Measurements from ENCODE around the gene NDRG3. TPM values are rescaled to one million over a fixed set of nuclear protein-coding genes. Genes with fewer than 3 reads are reported as not detected.

NDRG3 gene
- total and polyA plus RNA-seq, 8 donors: 7.0 to 16.9 (median 9.1) TPM

DNA sequence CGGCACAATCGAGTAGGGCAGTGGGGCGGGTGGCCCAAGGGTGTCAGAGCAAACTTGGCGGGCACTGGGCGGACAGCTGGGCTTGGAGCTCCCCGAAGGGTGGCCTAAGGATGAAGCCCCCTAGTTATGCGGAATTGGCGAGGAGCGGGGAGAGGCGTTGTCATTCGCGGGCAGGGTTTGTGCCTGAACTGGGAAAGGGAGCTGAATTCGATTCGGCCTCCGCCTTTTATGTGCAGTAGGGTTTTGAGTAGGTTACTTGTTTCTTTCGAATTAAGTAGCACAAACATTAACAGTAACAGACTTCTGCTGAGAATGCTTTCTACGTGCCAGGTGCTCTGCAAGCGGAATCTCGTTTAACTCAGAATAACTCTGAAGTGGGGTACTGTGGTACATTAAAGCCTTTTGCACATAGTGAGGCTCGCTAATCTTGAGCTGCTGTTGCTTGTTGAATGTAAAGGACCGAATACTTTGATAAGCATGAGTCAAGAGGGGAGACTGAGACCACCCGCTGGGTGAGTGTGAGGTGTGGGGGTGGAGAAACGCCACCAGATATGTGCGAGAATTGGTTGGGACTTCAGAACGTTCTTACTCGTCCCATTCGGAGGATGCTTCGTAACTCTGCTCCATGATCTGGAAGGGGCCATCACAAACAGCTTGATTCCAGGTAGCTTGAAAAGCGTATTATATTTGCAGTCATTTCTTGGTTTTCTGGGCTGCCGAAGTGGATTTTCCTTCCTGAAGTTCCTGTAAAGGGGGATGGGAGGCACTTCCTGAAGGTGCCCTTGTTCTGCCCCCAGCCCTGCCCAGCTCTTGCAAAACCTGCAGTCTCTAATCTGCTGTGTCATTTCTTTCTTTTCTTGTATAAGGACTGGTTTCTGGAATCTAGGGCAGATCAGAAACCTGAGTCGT, 139.5 kb downstream of the NDRG3 start:
- DNase-seq (peak in 1 of 6 donors; percentile 31), FAIRE-seq (no peak), ATAC-seq (no peak)
- no peaks in the 10 kb centered on the region for H3K9me3 ChIP-seq
- WGBS, 2 donors: 1% methylated on average over 31 of the region's 31 CpGs
- peaks cover 6 to 22% (median 15%) of the 10 kb centered on the region in 3 donors for H3K36me3 ChIP-seq
- peak overlapping the region; percentile 69 to 88 (median 78) for H3K27ac ChIP-seq
- peak overlapping the region; percentile 96 to 100 (median 98) for H3K4me3 ChIP-seq
- H3K4me1 ChIP-seq: peaks cover 0 to 15% (median 0%) of the 10 kb centered on the region in 3 donors
- TF ChIP-seq CTCF (IDR thresholded peaks at IDR 0.05): no peak
- intact Hi-C loops (cut with DNase I): no loop called here
- no peaks in the 10 kb centered on the region for H3K27me3 ChIP-seq

DNA sequence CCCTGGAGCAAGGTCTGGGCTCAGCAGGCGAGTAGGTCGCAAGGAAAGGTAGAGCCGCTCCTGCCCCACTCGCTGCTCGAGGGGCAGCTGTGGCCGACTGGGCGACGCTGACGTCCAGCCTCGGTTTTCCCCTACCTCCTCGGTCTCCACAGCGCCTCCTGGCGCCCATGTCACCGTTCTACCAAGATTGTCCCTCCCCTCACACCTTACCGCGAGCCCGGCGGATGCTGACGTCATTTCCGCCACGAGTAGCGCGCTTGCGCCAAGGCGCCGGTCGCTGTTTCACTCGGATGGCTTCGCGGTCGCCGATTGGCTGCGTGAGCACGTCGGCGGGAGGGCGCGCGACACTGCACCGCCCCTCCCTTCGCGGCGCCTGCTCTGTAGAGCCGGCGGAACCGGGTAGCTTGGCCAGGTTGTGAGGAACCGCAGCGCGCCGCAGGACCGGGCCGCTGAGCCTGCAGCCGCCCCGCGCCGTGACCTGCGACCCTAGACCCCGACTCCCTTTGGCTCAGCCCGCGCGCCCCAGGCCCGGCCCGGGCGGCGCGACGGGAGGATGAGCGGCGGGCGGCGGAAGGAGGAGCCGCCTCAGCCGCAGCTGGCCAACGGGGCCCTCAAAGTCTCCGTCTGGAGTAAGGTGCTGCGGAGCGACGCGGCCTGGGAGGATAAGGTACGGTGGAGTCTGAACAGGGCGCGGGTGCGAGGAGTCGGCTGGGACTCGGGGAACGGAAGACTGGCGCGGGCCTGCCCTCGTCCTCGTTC, 140.3 kb downstream of the NDRG3 start, which contains the start of gene RAB5IF:
TSS of gene RAB5IF (plus strand) at position 381 of the 759 bp plus-strand sequence. CDS start at position 554, 173 bp downstream.
- ATAC-seq (peak; percentile 96 to 97 (median 96)), FAIRE-seq (peak; percentile 80), DNase-seq (peak; percentile 97 to 100 (median 100))
- peak within 1 kb of the TSS; percentile 96 to 100 (median 98) for H3K4me3 ChIP-seq
- H3K27me3 ChIP-seq: no peaks in the 10 kb centered on the region
- H3K36me3 ChIP-seq: peaks cover 3 to 21% (median 9%) of the 10 kb centered on the region in 3 donors
- intact Hi-C loops (cut with DNase I): no loop called here
- peaks cover 0 to 15% (median 0%) of the 10 kb centered on the region in 3 donors for H3K4me1 ChIP-seq
- H3K27ac ChIP-seq: peak within 1 kb of the TSS; percentile 77 to 88 (median 84)
- peak; percentile 73 to 94 (median 86) for TF ChIP-seq CTCF (IDR thresholded peaks at IDR 0.05)
- WGBS, 2 donors: 0% methylated on average over 86 to 90 of the region's 90 CpGs
- no peaks in the 10 kb centered on the region for H3K9me3 ChIP-seq

DNA sequence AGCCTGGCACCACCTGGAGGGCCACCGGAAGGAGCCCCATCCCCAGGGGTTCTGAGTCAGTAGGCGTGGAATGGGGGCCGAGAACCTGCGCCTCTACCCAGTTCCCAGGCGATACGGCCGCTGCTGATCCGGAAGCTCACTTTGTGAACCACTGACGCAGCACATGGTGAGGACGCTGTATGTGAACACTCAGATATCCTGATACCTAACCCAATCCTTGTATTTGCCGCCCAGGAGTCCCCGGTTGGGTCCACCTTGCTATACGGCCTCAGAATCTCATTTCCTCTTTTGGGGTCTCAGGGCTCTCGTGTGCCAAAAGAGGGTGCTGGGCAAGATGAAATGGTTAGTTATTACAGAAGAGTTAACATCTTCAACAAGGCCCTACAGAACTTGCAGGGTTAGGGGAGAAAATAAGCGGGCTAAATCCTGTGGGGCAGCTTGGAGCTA, 140.9 kb downstream of the NDRG3 start:
- DNase-seq (peak in 5 of 6 donors; percentile 25 to 59 (median 40)), FAIRE-seq (no peak), ATAC-seq (peak in 3 of 4 donors; percentile 4 to 17 (median 17))
- intact Hi-C loops (cut with DNase I): no loop called here
- Histone ChIP-seq H3K4me1 (peaks cover 0 to 15% (median 0%) of the 10 kb centered on the region in 3 donors), H3K9me3 (no peaks in the 10 kb centered on the region), H3K36me3 (peaks cover 3 to 15% (median 7%) of the 10 kb centered on the region in 3 donors), H3K27me3 (no peaks in the 10 kb centered on the region), H3K4me3 (peak overlapping the region in 2 of 4 donors; percentile 96 to 98), H3K27ac (peak overlapping the region; percentile 67 to 88 (median 84))
- WGBS, 2 donors: 46 to 51% methylated on average over 15 of the region's 15 CpGs
- TF ChIP-seq CTCF (IDR thresholded peaks at IDR 0.05): no peak

Other genes with a start within 250 kb of the NDRG3 start
- gene MYL9, start 204.6 kb downstream of the NDRG3 start, total RNA-seq: 10 to 100 TPM in 5 of 6 donors, 1 to 10 TPM in 1; 9.9 to 62.2 (median 20.1) TPM
- 100 to 1,000 TPM in 1 of 2 donors, 10 to 100 TPM in 1; 64.9 to 122 TPM for gene MYL9, start 204.6 kb downstream of the NDRG3 start, polyA plus RNA-seq
- 10 to 100 TPM; 10.9 to 18.9 (median 14.5) TPM for gene TGIF2, start 172.5 kb downstream of the NDRG3 start, total RNA-seq
- gene TGIF2, start 172.5 kb downstream of the NDRG3 start, polyA plus RNA-seq: 1 to 10 TPM; 5.7 to 9.2 TPM
- 10 to 100 TPM; 22.2 to 36.4 (median 26.5) TPM for gene RAB5IF, start 140.3 kb downstream of the NDRG3 start, total RNA-seq
- 10 to 100 TPM; 31.8 to 45.1 TPM for gene RAB5IF, start 140.3 kb downstream of the NDRG3 start, polyA plus RNA-seq
- under 1 TPM in 5 of 6 donors, not detected in 1; 0.13 to 0.34 (median 0.22) TPM for gene SLA2, start 99.9 kb downstream of the NDRG3 start, total RNA-seq
- under 1 TPM; 0.19 to 0.33 TPM for gene SLA2, start 99.9 kb downstream of the NDRG3 start, polyA plus RNA-seq
- 1 to 10 TPM; 1.9 to 3.8 (median 3.0) TPM for gene DSN1, start 27.7 kb upstream of the NDRG3 start, total RNA-seq
- 1 to 10 TPM; 4.1 to 6.3 TPM for gene DSN1, start 27.7 kb upstream of the NDRG3 start, polyA plus RNA-seq
- gene TLDC2, start 130.0 kb upstream of the NDRG3 start, total RNA-seq: under 1 TPM in 5 of 6 donors, not detected in 1; 0.25 to 0.41 (median 0.34) TPM
- under 1 TPM; 0.23 to 0.82 TPM for gene TLDC2, start 130.0 kb upstream of the NDRG3 start, polyA plus RNA-seq
- gene SAMHD1, start 205.6 kb upstream of the NDRG3 start, total RNA-seq: 10 to 100 TPM; 23.3 to 90.7 (median 49.0) TPM
- gene SAMHD1, start 205.6 kb upstream of the NDRG3 start, polyA plus RNA-seq: 10 to 100 TPM; 35.6 to 64.8 TPM

Data from pancreas (tissue), 10 donors.